Activated naive CD4-positive, alpha-beta T cell treated with anti-CD3 and anti-CD28 coated beads, Interleukin-2, amount 50 U/mL, for 16 hours (primary cell): ENCODE measurements around the gene PCIF1.

Experiments used
- DNase-seq: peaks from one replicate; pipeline ENCODE4 v3.0.0-alpha.2; 2020

Gene PCIF1

GRCh38 chr20:45904583-45905504 lies 29.6 kb upstream of the PCIF1 start:
- no peak for DNase-seq

DNA sequence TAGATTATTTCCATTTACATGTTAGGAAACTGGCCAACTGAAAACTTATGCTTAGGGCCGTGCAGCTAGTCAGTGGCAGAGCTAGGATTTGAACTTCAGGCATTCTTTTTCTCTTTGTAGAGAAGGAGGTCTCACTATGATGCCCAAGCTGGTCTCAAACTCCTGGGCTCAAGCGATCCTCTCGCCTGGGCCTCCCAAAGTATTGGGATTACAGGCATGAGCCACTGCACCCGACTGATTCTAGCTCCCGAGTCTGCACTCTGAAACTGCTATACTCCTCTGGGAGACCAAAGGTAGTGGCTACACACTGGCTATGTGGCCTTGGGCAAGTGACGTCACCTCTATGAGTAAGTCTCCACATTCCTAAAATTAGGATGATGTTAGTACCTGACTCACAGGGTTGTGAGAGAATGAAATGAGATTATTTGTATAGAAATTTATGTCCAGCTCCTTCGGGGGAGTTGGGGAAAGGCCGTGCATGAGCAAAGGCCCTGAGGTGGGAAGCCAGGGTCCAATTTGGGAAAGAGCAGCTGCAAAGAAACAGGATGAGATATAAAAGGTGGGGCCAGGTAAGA lies 28.9 kb upstream of the PCIF1 start:
- DNase-seq, result no peak

DNA sequence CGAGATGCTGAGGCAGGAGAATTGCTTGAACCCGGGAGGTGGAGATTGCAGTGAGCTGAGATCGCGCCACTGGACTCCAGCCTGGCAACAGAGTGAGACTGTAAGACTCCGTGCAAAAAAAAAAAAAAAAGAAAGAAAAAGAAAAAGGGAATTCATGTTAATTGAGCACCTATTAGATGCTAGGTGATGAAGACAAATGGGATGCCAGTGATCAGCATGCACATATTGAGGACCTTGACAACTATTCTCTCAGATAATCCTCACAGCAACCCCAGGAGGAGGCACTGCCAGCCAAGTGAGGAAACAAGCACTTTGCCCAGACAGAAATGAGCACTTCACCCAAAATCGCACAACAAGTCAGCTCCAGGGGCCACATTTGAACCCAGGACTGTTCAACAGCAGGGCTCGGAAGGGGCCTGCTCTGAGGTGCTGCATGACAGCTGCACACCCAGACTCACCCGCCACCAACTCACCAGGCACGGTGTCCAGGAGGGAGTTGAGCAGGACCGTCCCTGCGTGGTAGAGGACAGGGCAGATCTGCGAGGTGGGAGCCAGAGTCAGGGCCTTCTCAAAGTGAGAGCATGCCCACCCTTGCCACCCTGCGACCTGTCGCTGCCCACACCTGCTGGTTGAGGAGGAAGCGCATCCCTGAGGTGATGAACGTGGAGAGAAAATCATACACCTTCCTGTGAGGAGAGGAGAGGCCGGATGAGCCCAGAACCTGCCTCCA lies 27.1 kb upstream of the PCIF1 start:
- no peak for DNase-seq

DNA sequence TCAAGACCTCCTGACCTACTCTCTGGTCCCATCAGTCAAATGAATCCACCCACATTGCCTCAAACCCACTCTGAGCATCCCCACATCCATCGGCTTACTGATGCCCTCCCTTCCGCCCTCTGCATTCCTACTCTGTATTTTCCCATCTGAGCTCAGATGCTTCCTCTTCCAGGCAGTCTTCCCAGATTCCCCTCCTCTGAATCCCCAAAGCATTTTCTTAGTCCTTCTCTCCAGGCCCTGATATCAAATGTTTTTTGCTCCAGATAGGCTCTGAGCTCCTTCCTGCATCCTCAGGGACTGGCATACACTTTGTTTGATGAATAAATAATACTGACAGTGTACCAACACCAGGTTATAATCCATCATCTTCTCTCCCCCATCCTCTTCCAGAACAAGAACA lies 26.4 kb upstream of the PCIF1 start:
- no peak for DNase-seq

- no peak for DNase-seq
Observed at GRCh38 chr20:45909336-45909808, 25.1 kb upstream of the PCIF1 start.

DNA sequence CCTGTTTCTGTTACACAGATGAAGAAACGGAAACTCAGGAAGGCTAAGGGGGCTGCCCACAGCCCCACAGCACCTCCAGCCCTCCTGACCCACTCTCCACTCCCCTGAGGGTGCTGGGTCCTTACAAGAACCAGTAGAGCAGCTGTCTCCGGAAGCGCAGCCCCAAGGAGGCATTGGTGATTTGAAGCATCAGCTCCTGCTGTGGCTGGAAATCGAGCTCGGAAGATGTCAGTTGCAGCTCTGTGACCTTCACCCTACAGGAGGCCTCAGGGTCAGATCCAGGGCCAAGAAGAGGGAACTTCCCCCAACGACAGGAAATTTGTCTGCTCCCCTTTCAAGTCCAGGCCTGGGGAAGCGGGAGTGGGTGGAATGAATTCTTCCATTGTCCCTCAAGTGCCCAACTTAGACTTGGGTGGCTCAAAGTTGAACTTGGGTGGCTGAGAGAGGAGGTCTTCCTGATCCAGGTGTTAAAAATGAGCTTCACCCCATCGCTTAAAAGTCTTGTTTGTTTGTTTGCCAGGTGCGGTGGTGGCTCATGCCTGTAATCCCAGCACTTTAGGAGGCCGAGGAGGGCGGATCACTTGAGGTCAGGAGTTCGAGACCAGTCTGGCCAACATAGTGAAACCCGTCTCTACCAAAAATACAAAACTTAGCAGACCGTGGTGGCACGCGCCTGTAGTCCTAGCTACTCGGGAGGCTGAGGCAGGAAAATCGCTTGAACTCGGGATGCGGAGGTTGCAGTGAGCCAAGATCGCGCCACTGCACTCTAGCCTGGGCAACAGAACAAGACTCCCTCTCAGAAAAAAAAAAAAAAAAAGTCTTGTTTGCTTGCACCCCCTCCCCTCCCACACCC lies 24.4 kb upstream of the PCIF1 start:
- no peak for DNase-seq

GRCh38 chr20:45910670-45911485 lies 23.6 kb upstream of the PCIF1 start:
- DNase-seq, result peak; percentile 89

DNA sequence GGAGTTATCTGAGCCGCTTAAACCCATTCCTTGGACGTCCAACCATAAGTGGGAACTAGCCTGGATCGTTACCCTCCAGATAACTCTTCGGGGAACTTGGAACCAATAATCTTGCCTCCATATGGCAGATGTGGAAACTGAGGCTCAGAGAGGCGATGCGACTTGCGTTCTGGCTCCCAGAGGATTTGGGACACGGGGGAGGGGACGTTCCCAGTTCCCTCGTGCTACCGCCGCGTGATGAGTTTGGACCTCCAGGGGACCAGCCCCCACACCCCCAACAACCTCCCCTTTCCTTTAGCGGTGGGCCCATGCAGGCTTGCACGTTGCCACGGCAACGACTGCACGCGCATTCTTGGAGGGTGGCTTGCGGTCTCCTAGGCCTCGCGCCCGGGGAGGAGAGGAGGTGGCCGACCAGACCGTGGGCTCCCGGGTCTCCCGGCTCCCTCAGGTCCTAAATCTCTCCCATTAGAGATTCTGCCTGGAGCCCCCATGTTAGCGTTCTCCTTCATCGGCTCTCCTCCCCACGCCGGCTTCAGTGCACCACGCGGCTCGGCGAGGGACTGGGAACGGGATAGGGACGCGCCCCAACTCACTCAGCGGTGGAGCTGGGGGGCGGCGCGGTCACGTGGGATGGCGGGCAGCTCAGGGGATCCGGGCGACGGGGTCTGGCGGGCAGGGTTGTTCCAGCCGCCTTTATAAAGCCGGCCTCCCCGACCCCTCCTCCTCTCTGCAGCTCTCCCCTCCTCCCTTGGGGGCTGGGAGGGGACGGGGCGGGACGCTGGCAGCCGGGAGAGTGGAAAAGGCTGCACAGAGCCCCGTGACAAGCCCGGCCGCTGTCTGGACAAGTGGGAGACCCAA lies 22.8 kb upstream of the PCIF1 start, which contains the start of gene PLTP:
Gene PLTP (minus strand): TSS at position 670 of the 858 bp plus-strand sequence. CDS start 703 bp downstream, outside the sequence.
- DNase-seq, result no peak

- no peak for DNase-seq
Observed at GRCh38 chr20:45912344-45912682, 22.2 kb upstream of the PCIF1 start.

GRCh38 chr20:45913116-45913515 lies 21.4 kb upstream of the PCIF1 start:
- no peak for DNase-seq

- no peak for DNase-seq
Observed at GRCh38 chr20:45917790-45918141, 16.7 kb upstream of the PCIF1 start.

GRCh38 chr20:45918182-45918737 lies 16.2 kb upstream of the PCIF1 start:
- DNase-seq, result no peak

GRCh38 chr20:45918779-45919537 lies 15.5 kb upstream of the PCIF1 start:
- DNase-seq, result no peak

GRCh38 chr20:45919542-45920399 lies 14.7 kb upstream of the PCIF1 start:
- DNase-seq, result no peak

GRCh38 chr20:45920462-45921336 lies 13.8 kb upstream of the PCIF1 start:
- DNase-seq, result no peak

DNA sequence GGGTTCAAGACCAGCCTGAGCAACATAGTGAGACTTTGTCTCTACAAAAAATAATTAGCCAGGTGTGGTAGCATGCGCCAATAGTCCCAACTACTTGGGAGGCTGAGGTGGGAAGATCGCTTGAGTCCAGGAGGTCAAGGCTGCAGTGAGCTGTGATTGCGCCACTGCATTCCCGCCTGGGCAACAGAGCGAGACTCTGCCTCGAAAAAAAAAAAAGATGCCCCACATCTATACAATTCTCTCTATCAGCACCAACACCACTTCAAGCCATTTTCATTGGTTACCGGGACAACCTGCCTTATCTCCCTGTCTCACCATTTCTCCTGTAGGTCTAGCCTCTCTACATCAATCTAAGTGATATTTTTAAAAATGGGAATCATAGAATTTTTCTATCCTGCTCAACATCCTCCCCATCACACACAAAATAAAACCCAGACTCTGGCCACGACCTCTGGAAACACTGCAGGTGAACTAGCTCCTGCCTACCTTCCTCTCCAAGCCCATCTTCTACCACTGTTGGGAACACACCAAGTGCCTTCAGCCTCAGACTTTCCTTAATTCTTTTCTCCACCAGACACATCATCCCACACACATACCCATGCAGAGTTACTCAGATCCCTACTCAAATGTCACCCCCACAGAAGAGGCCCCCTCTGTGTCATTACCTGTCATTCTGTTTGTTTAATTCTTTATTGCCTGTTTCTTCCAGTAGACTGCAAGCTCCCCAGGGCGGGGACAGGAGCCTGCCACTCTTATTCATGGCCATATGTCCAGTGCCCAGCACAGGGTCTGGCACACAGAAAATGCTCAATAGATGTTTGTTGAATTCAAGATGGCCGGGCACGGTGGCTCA lies 12.9 kb upstream of the PCIF1 start:
- DNase-seq, result no peak
